Fibroblast of mammary gland (primary cell): ENCODE data around the gene CHCHD3.

Source experiments
- DNase-seq: peaks from one replicate; pipeline ENCODE4 v3.0.0-alpha.2; 2010; ENCODE audit warnings: low read depth
- H3K4me3 ChIP-seq: 2 replicates; pipeline ENCODE4 v1.5.1; 2011; ENCODE audit warnings: low read depth, mild to moderate bottlenecking, low read length, moderate library complexity; ENCODE audit not compliant: control insufficient read depth
- TF ChIP-seq, protein P1 (sequence below): conservative IDR thresholded peaks from 2 replicates; pipeline ENCODE4 v1.5.1; 2011; ENCODE audit warnings: low read depth, low read length, inconsistent platforms; ENCODE audit not compliant: control insufficient read depth, insufficient read depth

The CHCHD3 gene

DNA sequence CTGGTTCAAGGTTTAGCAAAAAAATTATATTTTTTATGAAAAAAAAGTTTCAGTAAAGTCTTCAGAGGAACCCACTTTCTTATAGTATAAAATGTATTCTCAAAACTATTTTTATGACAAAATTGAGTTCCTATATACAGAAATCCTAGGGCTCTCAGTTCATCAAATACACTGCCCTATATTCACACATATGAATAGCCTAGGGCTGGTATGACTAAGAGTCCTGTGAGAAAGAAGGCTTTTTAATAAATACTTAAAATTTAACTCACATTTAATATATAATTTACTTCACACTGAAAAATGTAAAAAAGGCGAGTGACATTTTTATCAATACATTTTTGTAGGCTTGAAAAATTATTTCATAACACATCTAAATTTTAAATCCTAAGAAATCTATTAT, 16.6 kb downstream of the CHCHD3 start:
- no peak overlapping the region for H3K4me3 ChIP-seq
- TF ChIP-seq, protein P1, sequence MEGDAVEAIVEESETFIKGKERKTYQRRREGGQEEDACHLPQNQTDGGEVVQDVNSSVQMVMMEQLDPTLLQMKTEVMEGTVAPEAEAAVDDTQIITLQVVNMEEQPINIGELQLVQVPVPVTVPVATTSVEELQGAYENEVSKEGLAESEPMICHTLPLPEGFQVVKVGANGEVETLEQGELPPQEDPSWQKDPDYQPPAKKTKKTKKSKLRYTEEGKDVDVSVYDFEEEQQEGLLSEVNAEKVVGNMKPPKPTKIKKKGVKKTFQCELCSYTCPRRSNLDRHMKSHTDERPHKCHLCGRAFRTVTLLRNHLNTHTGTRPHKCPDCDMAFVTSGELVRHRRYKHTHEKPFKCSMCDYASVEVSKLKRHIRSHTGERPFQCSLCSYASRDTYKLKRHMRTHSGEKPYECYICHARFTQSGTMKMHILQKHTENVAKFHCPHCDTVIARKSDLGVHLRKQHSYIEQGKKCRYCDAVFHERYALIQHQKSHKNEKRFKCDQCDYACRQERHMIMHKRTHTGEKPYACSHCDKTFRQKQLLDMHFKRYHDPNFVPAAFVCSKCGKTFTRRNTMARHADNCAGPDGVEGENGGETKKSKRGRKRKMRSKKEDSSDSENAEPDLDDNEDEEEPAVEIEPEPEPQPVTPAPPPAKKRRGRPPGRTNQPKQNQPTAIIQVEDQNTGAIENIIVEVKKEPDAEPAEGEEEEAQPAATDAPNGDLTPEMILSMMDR = no peak
- no peak for DNase-seq

GRCh38 chr7:133064082-133064820, 17.6 kb downstream of the CHCHD3 start:
- H3K4me3 ChIP-seq = no peak overlapping the region
- DNase-seq = no peak
- TF ChIP-seq, protein P1 = no peak

- H3K4me3 ChIP-seq = no peak overlapping the region
- TF ChIP-seq, protein P1 = no peak
- no peak for DNase-seq
These were observed 20.1 kb downstream of the CHCHD3 start for GRCh38 chr7:133061792-133062191.

GRCh38 chr7:133061357-133061756, 20.5 kb downstream of the CHCHD3 start:
- DNase-seq = no peak
- H3K4me3 ChIP-seq = no peak overlapping the region
- TF ChIP-seq, protein P1 = no peak

- H3K4me3 ChIP-seq = no peak overlapping the region
- DNase-seq = no peak
- TF ChIP-seq, protein P1 = no peak
These were observed 21.9 kb downstream of the CHCHD3 start for GRCh38 chr7:133060004-133060403.

DNA sequence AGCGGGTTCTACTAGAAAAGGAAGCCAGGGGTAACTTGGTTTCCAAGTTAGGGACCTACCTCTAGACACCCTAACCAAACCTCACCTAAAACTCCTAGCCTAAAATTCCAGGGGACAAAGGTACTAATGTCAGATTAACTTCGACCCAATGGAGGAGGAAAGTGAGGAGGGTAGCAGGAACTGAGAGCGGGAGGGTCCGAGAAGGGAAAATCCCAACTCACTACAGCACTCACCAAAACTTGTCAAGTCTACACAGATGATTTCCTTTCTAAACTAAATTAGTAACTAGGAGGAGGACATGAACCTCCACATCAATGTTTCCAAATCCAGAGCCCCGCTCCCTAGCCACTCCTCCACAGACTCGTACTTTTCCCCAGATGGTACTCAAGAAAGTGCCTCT, 22.6 kb downstream of the CHCHD3 start:
- TF ChIP-seq, protein P1 = no peak
- no peak for DNase-seq
- no peak overlapping the region for H3K4me3 ChIP-seq
